Lung (tissue), 12 donors: Measurements from ENCODE around the gene PXMP2. TPM values are rescaled to one million over a fixed set of nuclear protein-coding genes. Genes with fewer than 3 reads are reported as not detected.

Source experiments
- ATAC-seq: fragments of 200-7000 bp; cut with Tn5 transposase; one replicate; pipeline ENCODE4 v1.9.1; 2020; ENCODE audit warnings: moderate number of reproducible peaks; ENCODE audit not compliant: insufficient read depth, low FRiP score
- DNase-seq, 3 donors: peaks; one replicate each; pipeline ENCODE4 v3.0.0-alpha.2; 2013 to 2017
- H3K27ac ChIP-seq, 2 donors: one replicate each; pipeline ENCODE4 v1.5.1; 2013; ENCODE audit warnings: mild to moderate bottlenecking in 2 of 2, moderate library complexity in 2 of 2, control low read depth in 1 of 2, inconsistent platforms in 1 of 2, low read depth in 1 of 2, low read length in 1 of 2
- H3K27me3 ChIP-seq, 3 donors: one replicate each; pipeline ENCODE4 v1.5.1; 2013; ENCODE audit warnings: low read length in 2 of 3; ENCODE audit not compliant: control insufficient read depth in 3 of 3, insufficient read depth in 3 of 3
- H3K36me3 ChIP-seq, 4 donors: one replicate each; pipeline ENCODE4 v1.5.1; 2013; ENCODE audit warnings: low read length in 4 of 4, mild to moderate bottlenecking in 1 of 4, moderate library complexity in 1 of 4; ENCODE audit not compliant: control insufficient read depth in 4 of 4, insufficient read depth in 4 of 4
- H3K4me1 ChIP-seq, 5 donors: one replicate each; pipeline ENCODE4 v1.5.1; 2013; ENCODE audit warnings: low read length in 5 of 5, mild to moderate bottlenecking in 2 of 5, moderate library complexity in 1 of 5; ENCODE audit not compliant: control insufficient read depth in 5 of 5, insufficient read depth in 5 of 5
- H3K4me3 ChIP-seq: one replicate; pipeline ENCODE4 v1.5.1; 2013; ENCODE audit warnings: mild to moderate bottlenecking, control low read depth, moderate library complexity
- H3K9ac ChIP-seq, 2 donors: one replicate each; pipeline ENCODE4 v1.5.1; 2013; ENCODE audit warnings: low read length in 2 of 2, control low read depth in 1 of 2; ENCODE audit not compliant: insufficient read depth in 1 of 2
- H3K9me3 ChIP-seq, 4 donors: one replicate each; pipeline ENCODE4 v1.5.1; 2013; ENCODE audit warnings: low read length in 3 of 4, mild to moderate bottlenecking in 1 of 4, moderate library complexity in 1 of 4; ENCODE audit not compliant: control insufficient read depth in 4 of 4, insufficient read depth in 3 of 4
- CTCF ChIP-seq: IDR thresholded peaks from 2 replicates; pipeline ENCODE4 v1.5.1; 2012; ENCODE audit warnings: mild to moderate bottlenecking; ENCODE audit errors: control extremely low read depth, extremely low read depth
- whole genome bisulfite sequencing, 2 donors: extraction: QIAGEN DNeasy Blood & Tissue Kit; methylation state at CpG; one replicate each; pipeline ENCODE4 v1.1.7; 2013; 5-methylcytosine and 5-hydroxymethylcytosine counted together
- polyA plus RNA-seq, 2 donors: library from polyadenylated mRNA; stranded (reverse); fragments of 200-250 nt; gene quantifications; one replicate each; pipeline ENCODE4 v1.2.1, GENCODE V29; 2013
- total RNA-seq, 2 donors: library from RNA; depleted of rRNA in 1 of 2; stranded (reverse); fragments of >200 nt in 1 of 2; gene quantifications; one replicate each; pipeline ENCODE4 v1.2.1, GENCODE V29; 2014 to 2021
- donor health status: control.
- donor health status: control.
- donor health status: Bipolar disorder and iron deficiency.
- donor health status: healthy.
- donor health status: DM: yes; HTN: yes; CAD: no.

Gene PXMP2
- total and polyA plus RNA-seq, 4 donors = 5.6 to 15.3 (median 13.2) TPM

- no peak for TF ChIP-seq CTCF
- no peak overlapping the region for H3K27ac ChIP-seq
- no peak for ATAC-seq
- peaks cover 5 to 25% (median 16%) of the 10 kb centered on the region in 4 donors for H3K36me3 ChIP-seq
- H3K27me3 ChIP-seq = no peaks in the 10 kb centered on the region
- no peaks in the 10 kb centered on the region for H3K4me1 ChIP-seq
- no peak overlapping the region for H3K4me3 ChIP-seq
- no peak overlapping the region for H3K9ac ChIP-seq
- WGBS, 2 donors = 96% methylated on average over 24 of the region's 24 CpGs
- DNase-seq = no peak
- H3K9me3 ChIP-seq = no peaks in the 10 kb centered on the region
Measured at GRCh38 chr12:132648616-132649225, 38.7 kb upstream of the PXMP2 start.

GRCh38 chr12:132649226-132649945 lies 38.0 kb upstream of the PXMP2 start:
- no peaks in the 10 kb centered on the region for H3K4me1 ChIP-seq
- no peak for ATAC-seq
- WGBS, 2 donors = 95 to 96% methylated on average over 27 of the region's 27 CpGs
- H3K36me3 ChIP-seq = peaks cover 5 to 24% (median 14%) of the 10 kb centered on the region in 4 donors
- DNase-seq = no peak
- H3K9ac ChIP-seq = no peak overlapping the region
- no peak overlapping the region for H3K4me3 ChIP-seq
- H3K27me3 ChIP-seq = no peaks in the 10 kb centered on the region
- H3K9me3 ChIP-seq = no peaks in the 10 kb centered on the region
- TF ChIP-seq CTCF = no peak
- no peak overlapping the region for H3K27ac ChIP-seq

GRCh38 chr12:132651444-132652100 lies 35.8 kb upstream of the PXMP2 start:
- Histone ChIP-seq H3K9me3 (no peaks in the 10 kb centered on the region), H3K9ac (no peak overlapping the region), H3K4me1 (no peaks in the 10 kb centered on the region), H3K27me3 (no peaks in the 10 kb centered on the region), H3K4me3 (no peak overlapping the region), H3K27ac (no peak overlapping the region), H3K36me3 (peaks cover 5 to 26% (median 19%) of the 10 kb centered on the region in 4 donors)
- ATAC-seq = no peak
- no peak for TF ChIP-seq CTCF
- WGBS, 2 donors = 83 to 87% methylated on average over 9 of the region's 9 CpGs
- DNase-seq = no peak
